Measurements from ENCODE around the gene PIK3R5.

Gene PIK3R5

DNA sequence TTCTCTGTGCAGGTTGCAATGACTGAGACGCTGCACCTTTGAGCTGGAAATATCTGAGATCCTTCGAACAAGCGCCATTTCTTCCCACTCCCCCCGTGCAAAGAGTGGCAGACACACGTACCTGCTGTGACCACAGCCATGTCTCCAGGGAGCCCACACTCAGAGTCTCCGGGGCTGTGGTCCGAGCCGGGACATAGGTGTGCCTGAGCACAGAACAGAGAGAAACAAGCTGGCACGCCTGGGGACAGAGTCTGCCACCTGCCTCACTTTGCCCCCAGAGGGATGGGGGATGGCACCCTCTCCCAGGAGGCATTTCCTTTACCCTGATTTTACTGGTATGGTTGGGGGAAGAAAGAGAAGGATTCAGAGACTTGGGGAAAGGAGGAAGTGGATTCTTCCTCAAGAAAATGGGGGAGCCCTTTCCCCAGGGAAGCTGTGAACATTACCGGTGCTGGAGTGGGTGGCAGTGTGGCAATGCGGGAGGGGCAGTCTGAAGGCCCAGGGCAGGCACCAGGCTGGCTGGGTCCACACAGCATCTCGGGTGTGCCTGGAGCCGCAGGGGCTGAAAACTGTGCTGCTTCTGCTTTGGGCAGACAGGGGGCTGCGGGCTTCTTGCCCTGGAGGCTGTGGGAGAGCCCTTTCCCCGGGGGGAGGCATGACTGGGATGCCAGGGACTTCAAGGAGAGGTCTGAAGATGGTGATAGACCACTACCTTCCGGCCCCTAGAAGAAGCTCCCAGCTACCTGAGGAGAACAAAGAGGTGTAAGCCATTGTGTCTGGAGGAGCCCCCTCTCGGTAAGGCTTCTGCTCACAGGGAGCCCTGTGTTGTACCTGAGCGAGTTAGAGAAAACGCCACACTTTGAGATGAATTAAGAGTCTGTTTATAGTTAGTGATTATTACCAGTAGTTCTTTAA is 91.4 kb downstream of the PIK3R5 start:
- H3K4me3 ChIP-seq (ENCODE audit: low read depth, low read length), result no peak overlapping the region
- no peak for TF ChIP-seq POLR2A (IDR thresholded peaks at IDR 0.05; ENCODE audit: extremely low read depth, insufficient read length)
- no peak for TF ChIP-seq MAX (IDR thresholded peaks at IDR 0.05; ENCODE audit: low read depth, low read length)
- TF ChIP-seq CTCF (IDR thresholded peaks at IDR 0.05; ENCODE audit: low read depth, low read length), result no peak
- no peak for TF ChIP-seq MYC (IDR thresholded peaks at IDR 0.05; ENCODE audit: low read depth, low read length)
- no peak for DNase-seq (ENCODE audit: low read depth)

DNA sequence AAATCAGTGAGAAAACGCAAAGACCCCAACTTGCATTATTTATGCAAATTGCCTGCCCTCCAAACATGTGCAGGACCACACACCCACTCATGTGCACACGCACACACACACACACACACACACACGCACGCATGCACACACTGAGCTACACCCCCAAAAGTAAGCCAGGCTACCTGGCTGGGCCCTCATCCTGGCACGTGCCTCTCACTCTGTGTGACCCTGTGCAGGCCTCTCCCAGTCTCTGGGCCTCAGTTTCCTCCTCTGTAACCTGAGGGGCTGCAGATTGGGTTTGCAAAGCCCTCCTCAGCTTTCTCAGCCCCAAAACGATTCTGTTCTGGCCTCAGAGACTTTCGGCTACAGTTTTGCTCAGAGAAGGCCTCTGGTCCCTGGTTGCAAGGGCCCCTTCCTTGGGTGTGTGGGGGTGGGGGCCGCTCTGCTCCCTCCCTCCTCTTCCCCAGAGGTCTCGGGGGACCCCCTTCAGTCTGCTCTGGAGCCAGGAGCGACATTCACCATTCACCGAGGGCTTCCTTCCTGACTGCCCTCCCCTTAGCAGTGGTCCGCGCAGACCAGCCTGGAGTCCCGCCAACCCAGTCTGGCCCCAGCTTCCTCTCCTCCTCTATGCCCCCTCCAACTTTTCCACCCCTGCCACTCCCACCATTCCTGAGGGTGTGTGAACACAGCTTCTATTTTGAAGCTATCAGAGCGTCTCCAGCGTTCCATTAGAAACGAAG is 92.6 kb downstream of the PIK3R5 start:
- no peak overlapping the region for H3K4me3 ChIP-seq (ENCODE audit: low read depth, low read length)
- TF ChIP-seq CTCF (IDR thresholded peaks at IDR 0.05; ENCODE audit: low read depth, low read length), result no peak
- no peak for TF ChIP-seq POLR2A (IDR thresholded peaks at IDR 0.05; ENCODE audit: extremely low read depth, insufficient read length)
- TF ChIP-seq MAX (IDR thresholded peaks at IDR 0.05; ENCODE audit: low read depth, low read length), result no peak
- no peak for DNase-seq (ENCODE audit: low read depth)

DNA sequence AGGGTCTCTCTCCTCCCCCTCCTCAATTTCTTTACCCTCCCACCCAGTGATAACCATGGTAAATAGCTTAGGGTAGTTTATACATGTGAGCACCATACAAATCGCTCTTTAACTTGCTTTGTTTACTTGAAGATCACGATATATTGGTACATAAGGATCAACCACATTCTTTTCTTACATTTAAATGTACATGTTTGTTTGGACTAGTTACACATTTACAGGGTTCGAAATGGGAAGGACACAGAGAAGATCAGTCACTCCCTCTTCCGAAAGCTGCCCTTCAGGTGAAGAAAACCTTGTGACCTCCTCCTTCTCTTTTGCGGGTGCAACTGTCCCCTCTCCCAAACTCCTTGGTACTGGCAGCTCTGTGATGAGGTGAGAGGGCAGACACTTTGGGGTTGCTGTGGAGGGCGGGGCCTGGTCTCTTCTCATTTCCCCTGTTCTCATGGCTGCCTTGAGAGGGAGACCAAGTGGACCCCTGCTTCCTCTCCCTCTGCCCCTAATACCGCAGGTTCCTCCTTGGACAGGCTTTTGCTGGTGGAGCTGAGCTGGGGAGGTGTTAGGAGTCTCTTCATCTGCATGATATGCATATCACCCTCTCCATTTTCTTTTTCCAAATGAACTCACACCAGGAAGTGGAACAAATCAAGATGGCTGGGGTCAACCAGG is 93.3 kb downstream of the PIK3R5 start:
- DNase-seq (ENCODE audit: low read depth), result no peak
- no peak for TF ChIP-seq MAX (IDR thresholded peaks at IDR 0.05; ENCODE audit: low read depth, low read length)
- no peak for TF ChIP-seq CTCF (IDR thresholded peaks at IDR 0.05; ENCODE audit: low read depth, low read length)
- TF ChIP-seq POLR2A (IDR thresholded peaks at IDR 0.05; ENCODE audit: extremely low read depth, insufficient read length), result no peak
- no peak for TF ChIP-seq MYC (IDR thresholded peaks at IDR 0.05; ENCODE audit: low read depth, low read length)
- no peak overlapping the region for H3K4me3 ChIP-seq (ENCODE audit: low read depth, low read length)

- no peak for DNase-seq (ENCODE audit: low read depth)
These were observed 94.4 kb downstream of the PIK3R5 start for GRCh38 chr17:8871081-8871581.

More at GRCh38 chr17:8871081-8871581, 94.4 kb downstream of the PIK3R5 start:
- no peak overlapping the region for H3K4me3 ChIP-seq (ENCODE audit: low read depth, low read length)
- no peak for TF ChIP-seq CTCF (IDR thresholded peaks at IDR 0.05; ENCODE audit: low read depth, low read length)
- no peak for TF ChIP-seq MYC (IDR thresholded peaks at IDR 0.05; ENCODE audit: low read depth, low read length)
- TF ChIP-seq POLR2A (IDR thresholded peaks at IDR 0.05; ENCODE audit: extremely low read depth, insufficient read length), result no peak
- no peak for TF ChIP-seq MAX (IDR thresholded peaks at IDR 0.05; ENCODE audit: low read depth, low read length)
